ENCODE measurements around the gene TUBB. TPM values are rescaled to one million over a fixed set of nuclear protein-coding genes. Genes with fewer than 3 reads are reported as not detected.

Gene TUBB
- total and polyA plus RNA-seq, 9 of the 15 experiments (the other 6 are each of a cell fraction or from before 2014, with no cell fraction given), result 971 to 2,870 (median 1,478) TPM

- TF ChIP-seq ZNF668 (CRISPR knock-in tag; IDR thresholded peaks at IDR 0.05), result no peak
- no peak for TF ChIP-seq ZBTB49 (CRISPR knock-in tag; IDR thresholded peaks at IDR 0.05; ENCODE audit: borderline replicate concordance)
- no peak for TF ChIP-seq XRCC5 (IDR thresholded peaks at IDR 0.05; ENCODE audit: low read depth, low read length)
- TF ChIP-seq, protein P1, sequence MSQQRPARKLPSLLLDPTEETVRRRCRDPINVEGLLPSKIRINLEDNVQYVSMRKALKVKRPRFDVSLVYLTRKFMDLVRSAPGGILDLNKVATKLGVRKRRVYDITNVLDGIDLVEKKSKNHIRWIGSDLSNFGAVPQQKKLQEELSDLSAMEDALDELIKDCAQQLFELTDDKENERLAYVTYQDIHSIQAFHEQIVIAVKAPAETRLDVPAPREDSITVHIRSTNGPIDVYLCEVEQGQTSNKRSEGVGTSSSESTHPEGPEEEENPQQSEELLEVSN (IDR thresholded peaks at IDR 0.05; ENCODE audit: borderline replicate concordance in 1 of 2, extremely low read depth in 1 of 2, insufficient read depth in 1 of 2, insufficient read length in 1 of 2, low read depth in 1 of 2, low read length in 1 of 2, poor library complexity in 1 of 2, severe bottlenecking in 1 of 2), result peak in 1 of 2 experiments; percentile 45
- TF ChIP-seq, protein P2, sequence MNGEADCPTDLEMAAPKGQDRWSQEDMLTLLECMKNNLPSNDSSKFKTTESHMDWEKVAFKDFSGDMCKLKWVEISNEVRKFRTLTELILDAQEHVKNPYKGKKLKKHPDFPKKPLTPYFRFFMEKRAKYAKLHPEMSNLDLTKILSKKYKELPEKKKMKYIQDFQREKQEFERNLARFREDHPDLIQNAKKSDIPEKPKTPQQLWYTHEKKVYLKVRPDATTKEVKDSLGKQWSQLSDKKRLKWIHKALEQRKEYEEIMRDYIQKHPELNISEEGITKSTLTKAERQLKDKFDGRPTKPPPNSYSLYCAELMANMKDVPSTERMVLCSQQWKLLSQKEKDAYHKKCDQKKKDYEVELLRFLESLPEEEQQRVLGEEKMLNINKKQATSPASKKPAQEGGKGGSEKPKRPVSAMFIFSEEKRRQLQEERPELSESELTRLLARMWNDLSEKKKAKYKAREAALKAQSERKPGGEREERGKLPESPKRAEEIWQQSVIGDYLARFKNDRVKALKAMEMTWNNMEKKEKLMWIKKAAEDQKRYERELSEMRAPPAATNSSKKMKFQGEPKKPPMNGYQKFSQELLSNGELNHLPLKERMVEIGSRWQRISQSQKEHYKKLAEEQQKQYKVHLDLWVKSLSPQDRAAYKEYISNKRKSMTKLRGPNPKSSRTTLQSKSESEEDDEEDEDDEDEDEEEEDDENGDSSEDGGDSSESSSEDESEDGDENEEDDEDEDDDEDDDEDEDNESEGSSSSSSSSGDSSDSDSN (IDR thresholded peaks at IDR 0.05; ENCODE audit: borderline replicate concordance in 1 of 2, low read depth in 2 of 2, low read length in 2 of 2), result 0 out of 4 replicates have a peak, but pooled peaks of 1 of the 2 experiments have one; percentile 33
- peak; percentile 31 for TF ChIP-seq TAF1 (IDR thresholded peaks at IDR 0.05; ENCODE audit: control insufficient read depth, extremely low read depth, insufficient read depth, low read length, severe bottlenecking)
- TF ChIP-seq ZNF140 (CRISPR knock-in tag; IDR thresholded peaks at IDR 0.05), result no peak
- TF ChIP-seq CUX1 (CRISPR knock-in tag; IDR thresholded peaks at IDR 0.05), result no peak
- no peak for TF ChIP-seq ZNF511 (CRISPR knock-in tag; IDR thresholded peaks at IDR 0.05)
- TF ChIP-seq RCOR1 (IDR thresholded peaks at IDR 0.05; ENCODE audit: borderline replicate concordance in 1 of 2, low read depth in 2 of 2, low read length in 2 of 2), result 0 out of 4 replicates have a peak, but pooled peaks of 1 of the 2 experiments have one; percentile 14
- TF ChIP-seq NR2C1 (IDR thresholded peaks at IDR 0.05), result no peak
- TF ChIP-seq NR2C1 (tag; IDR thresholded peaks at IDR 0.05), result no peak
These were observed 29.5 kb upstream of the TUBB start, which contains the start of gene NRM (continued) for GRCh38 chr6:30690403-30691207.

Data from K562 (cell line).